ENCODE results near the gene CPE.
A peak's percentile ranks its signal among the peaks of the same experiment; 100 is the strongest.
"Not testable (repeated sequence)": the region's sequence is repeated elsewhere in the genome, so short reads cannot be mapped to it uniquely, and the experiment has no call there.

The CPE gene

DNA sequence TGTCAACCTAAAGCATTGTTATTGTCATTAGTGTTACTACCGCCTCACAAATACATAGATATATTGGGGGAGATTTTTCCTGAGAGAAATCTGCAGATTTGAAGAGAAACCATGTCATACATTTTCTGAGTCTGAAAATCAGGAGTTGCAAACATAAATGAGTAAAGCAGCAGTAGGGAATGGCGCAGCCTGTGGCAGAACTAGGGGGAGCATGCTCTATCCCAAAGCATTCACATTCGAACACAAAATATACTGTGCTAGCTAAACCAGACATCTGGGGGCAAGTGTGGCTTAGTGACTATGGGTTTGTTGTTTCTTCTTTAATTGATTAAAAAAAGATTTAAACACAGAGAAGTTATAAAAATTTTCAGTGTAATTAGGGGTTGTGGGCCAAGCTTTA is 83.2 kb downstream of the CPE start:
- no peak for DNase-seq (ENCODE audit: low read depth)

- no peak for DNase-seq (ENCODE audit: low read depth)
Measured at GRCh38 chr4:165464376-165464775, 85.6 kb downstream of the CPE start.

DNA sequence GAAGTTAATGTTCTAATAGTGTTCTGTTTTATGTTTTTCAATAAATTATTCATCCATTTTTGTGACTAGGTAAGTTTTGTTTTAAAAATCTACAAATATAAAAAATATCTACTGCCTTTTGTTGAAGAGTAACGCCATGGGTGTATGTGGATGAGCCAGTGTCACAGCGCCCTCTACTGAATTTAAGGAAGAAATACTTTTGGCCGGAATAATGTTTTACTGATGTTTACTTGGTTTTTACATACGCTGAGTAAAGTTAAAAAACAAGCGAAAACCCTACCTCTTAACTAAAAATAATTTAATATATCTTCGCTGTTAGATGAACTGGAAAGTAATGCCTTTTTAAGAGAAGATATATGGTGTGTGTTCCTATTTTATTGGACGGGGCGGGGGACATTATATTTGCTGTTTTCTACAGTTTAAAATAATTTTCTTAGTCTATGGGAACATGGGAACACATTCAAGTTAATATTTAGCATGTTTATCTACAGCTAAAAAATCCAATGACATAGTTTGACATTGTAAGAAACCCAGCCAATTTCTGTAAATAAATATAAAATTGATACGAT is 86.1 kb downstream of the CPE start:
- DNase-seq (ENCODE audit: low read depth): no peak

DNA sequence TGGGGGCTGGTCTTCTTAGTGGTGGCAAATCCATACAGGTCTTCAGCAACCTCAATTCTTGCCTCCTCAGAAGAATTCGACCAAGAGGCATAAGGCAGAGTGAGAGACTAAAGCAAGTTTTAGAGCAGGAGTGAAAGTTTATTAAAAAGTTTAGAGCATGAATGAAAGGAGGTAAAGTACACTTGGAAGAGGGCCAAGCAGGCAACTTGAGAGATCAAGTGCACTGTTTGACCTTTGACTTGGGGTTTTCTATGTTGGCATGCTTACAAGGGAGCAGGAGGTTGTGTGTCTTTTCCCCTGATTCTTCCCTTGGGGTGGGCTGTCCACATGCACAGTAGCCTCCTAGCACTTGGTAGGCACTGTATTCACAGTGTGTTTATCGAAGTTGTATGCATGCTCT is 91.2 kb downstream of the CPE start:
- DNase-seq (ENCODE audit: low read depth): no peak

DNA sequence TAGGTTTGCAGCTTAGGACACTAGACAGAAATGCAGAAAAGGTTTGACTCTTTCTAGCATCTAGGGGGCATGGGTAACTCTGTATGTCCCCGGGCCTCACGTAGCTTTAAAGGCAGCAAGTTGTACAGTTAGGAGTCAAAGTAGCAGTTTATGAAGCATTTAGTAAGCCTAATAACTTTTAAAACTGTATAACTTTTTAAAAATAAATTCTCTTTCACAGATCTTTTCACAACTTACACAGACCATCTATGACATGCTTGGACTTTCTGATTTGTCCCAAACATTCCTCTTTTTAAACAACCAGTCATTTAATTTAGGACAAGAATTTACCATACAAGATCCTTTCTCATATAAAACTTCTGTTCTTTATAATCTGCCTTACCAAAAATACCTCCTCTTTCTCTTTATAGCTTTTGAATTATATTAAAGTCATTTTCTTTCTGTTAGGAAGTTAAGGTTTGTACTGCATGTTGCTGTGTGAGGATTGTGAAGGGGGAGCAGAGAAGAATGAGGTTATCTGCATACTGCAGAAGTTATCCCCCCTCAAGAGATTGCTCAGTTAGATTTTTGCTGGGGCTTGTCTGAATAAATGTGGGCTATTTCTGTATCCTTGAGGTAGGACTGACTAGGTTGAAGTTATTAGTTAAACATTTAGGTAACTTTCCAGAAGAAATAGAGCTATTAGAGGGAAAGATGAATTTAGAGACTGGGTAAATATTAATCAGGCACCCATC is 94.3 kb downstream of the CPE start:
- DNase-seq (ENCODE audit: low read depth): no peak

GRCh38 chr4:165474784-165475705 is 96.2 kb downstream of the CPE start:
- DNase-seq (ENCODE audit: low read depth): no peak

DNA sequence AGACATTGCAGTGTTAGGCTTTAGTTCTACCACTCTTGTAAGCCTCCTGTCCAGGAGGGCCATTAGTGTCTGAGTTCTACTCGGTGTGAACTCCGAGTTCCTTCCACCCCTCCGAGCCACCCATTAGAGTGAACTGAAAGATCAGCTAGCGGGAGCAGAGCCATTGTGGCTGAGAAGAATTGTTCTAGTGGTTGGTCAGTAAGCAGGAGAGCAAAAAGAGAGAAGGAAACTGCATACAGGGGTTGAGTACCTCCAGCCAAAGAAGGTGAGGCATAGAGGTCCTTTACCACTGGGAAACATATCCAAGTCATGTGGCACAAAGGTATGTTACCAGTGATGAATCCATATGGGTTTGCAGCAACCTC is 96.9 kb downstream of the CPE start:
- DNase-seq (ENCODE audit: low read depth): no peak

DNA sequence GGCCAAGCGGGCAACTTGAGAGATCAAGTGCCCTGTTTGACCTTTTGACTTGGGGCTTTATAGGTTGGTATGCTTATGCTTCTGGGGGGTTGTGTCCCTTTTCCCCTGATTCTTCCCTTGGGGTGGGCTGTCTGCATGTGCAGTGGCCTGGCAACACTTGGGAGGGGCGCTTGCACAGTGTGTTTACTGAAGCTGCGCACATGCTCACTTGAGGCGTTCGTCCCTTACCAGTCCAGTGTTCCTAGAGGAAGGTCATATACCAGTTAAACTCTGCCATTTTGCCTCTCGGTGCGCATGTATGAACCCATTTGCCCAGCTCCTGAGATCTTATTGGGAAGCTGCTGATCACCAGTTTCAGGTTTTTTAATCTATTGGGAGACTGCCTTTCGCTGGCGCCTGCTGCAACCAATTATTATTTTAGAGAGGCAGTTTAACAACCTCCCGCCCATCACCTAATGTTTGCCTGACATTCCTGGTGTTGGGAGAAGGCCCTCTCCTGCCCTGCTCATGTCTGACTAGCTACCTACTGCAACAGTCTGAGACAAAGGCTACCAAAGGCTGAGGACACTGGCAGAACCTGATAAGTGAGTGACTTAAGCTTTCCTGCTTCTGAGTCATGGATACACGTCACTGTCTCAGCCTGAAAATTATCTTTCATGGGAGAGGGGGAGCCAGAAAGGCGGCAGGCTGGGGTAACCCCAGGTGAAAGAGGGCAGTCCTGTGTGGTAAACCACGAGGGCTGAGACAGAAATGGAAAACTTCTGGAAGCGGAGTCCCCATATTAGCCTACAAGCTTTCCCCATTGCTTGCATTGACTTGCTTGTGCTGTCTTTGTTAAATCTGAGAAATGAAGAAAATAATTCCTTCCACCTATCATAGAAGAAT is 97.6 kb downstream of the CPE start:
- DNase-seq (ENCODE audit: low read depth): no peak

GRCh38 chr4:165477799-165478198 is 99.0 kb downstream of the CPE start:
- no peak for DNase-seq (ENCODE audit: low read depth)

DNA sequence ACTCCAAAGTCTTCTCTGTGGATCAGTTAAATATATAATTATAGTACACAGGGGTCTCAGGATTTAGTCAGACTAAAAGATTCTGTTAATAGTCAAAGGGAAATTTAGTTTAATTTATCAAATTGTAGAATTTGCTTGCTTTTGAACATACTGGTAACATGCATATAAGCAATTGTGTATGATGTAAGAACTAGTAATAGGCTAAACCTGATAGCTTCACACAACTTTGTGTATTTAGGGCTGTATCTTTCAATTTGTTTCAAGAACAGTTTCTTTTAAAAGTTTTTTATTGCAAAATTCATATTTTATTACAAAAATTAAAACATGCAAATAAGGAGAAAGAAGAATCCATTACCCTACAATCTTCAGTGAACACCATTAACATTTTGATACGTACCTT is 99.5 kb downstream of the CPE start:
- DNase-seq (ENCODE audit: low read depth): no peak

GRCh38 chr4:165481053-165481835 is 102.4 kb downstream of the CPE start:
- DNase-seq (ENCODE audit: low read depth): no peak

DNA sequence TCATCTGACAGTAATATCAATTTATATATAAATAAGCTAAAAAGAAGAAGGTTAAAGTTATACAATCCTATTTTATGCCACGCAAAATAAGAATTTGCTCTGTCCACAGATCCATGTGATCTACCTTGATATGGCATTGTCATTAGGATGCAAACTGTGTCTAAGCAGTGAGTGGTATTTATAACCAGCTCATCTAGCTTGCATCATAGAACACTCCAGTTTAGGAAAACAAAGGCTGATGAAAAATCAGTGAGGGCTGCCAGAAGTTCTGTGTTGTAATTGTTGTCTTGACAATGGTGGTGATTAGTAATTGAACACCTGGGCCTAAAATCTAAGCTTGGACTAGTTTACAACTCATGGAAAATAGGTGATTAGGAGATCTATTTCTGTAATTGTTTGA is 111.0 kb downstream of the CPE start:
- no peak for DNase-seq (ENCODE audit: low read depth)

DNA sequence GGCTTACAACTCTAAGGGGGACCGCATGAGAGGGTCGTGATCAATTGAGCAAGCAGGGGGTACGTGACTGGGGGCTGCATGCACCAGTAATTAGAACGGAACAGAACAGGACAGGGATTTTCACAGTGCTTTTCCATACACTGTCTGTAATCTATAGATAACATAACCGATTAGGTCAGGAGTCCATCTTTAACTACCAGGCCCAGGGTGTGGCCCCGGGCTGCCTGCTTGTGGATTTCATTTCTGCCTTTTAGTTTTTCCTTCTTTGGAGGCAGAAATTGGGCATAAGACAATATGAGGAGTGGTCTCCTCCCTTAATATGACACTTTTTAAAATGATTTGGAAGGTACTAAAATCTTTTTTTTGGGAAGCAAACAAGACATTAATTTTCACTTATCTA is 113.8 kb downstream of the CPE start:
- not testable (repeated sequence) for DNase-seq (ENCODE audit: low read depth)

DNA sequence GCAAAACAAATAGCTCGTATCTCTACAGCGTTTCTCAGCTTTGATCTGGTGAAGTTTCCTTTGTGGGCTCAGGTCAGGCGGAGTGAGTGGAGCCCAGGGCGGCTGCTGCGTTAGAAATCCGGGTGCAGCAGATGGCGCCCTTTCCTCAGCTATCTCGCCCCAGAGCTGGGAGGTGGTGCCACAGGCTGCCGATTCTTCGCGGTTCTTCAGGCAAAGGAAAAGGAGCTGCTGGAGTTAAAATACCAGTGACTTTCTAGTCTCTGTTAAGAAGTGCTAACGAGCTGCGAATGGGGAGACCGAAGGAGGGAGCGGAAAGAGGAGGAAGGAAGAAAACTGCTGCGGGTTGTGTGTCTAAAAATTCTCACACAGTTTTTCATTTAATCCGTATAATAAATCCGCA is 114.6 kb downstream of the CPE start:
- DNase-seq (ENCODE audit: low read depth): peak; percentile 7

GRCh38 chr4:165502916-165503907 is 124.4 kb downstream of the CPE start:
- no peak for DNase-seq (ENCODE audit: low read depth)

DNA sequence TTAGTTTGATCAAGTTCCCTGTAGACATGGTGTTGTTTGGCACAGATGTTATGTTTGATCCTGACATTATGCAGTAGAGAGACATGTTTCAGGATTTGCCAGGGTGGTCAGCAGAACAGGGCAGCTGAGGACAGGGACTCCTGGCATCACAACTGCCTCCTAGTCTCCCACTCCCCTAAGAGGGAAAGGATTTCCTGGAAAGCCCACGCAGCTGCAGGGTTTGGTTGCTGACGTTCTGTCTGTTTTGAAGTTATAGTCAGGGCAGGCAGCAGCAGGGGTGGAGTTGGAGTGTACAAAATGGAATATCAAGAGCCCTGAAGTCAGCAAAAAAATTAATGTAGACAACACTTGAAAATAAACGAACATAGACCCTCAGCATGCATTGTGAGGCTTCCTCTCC is 125.4 kb downstream of the CPE start:
- DNase-seq (ENCODE audit: low read depth): no peak

DNA sequence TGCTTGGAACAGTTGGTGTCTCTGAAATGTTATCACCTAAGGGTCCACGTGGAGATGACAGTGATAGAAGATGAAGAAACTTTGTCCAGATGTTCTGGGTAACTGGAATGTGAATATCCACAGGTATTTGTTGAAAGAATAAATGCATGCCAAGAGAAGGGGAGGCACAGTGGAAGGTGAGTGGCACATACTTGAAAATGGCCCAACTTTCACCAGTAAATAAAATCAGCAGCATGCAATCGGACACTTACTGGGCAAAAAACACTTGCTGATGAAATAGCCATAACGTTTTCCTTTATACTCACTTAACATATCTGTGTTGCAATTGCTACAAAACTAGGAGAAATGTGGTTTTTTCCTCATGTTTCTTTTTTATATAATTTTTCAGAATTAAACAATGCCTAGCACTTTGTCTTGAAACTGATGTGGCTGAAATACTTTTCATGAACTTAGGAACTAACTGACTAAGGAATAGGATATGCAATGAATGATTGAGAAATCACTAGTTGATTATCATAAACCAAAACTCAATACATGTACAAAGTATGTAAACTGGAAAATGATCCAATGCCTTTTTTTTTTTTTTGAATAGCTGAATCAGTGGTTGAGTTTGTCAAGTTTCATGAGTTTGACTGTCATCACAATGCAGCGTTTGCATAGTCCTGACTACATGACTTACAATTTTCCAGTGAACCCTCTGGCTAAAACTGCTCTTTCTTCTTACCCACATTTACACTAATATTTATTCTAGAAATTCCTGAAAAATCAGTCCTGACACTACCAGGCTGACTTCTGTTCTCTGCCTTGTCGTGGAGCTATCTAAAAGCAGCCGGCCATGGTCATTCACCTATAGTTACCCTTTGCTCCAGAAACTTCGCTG is 127.4 kb downstream of the CPE start:
- no peak for DNase-seq (ENCODE audit: low read depth)

DNA sequence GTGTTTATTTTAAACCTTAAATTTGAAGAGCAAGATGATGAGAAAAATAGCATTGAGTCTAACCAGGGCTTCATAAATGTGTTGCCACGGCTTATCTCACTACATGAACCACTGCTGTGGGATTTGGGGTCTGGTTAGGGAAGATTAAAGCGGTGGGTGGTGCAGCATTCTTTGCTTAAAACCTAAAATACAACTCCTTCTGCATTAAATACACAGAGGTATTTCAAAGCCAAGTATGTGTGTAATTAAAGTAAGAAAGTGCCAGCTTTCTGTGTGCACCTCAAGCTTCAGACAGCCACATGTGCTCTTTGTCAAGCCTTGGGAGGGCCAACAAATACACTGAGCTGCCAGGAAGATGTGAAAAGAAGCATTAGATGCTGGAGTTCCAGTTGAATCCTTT is 128.0 kb downstream of the CPE start:
- DNase-seq (ENCODE audit: low read depth): no peak

DNA sequence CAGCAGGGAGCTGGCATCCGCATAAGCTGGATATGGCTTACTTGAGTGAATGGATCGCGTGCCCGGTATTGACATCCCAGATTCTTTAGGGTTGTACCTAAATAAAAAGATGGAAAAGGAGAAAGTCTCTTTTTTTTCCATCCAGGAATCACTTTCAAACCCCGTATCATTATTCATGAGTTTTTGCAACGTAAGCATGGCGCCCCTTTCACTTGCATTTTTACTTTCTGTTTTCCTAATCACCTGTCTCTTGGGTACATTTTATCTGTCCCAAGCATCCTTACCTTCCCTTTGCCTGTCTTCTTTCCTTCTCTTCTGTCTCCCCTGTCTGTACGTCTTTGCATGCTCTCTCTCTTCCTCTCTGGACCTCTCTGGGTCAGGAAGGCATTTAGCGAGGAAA is 128.6 kb downstream of the CPE start:
- no peak for DNase-seq (ENCODE audit: low read depth)
